Ishikawa (cell line): Measurements from ENCODE around the gene PRDM1.

ENCODE experiments used
- CREB1 ChIP-seq: IDR thresholded peaks from 2 replicates; pipeline ENCODE4 v1.6.1; 2012; ENCODE audit warnings: low read depth
- EP300 ChIP-seq: IDR thresholded peaks from 2 replicates; pipeline ENCODE4 v1.6.1; 2012; ENCODE audit warnings: borderline replicate concordance
- RAD21 ChIP-seq: IDR thresholded peaks from 2 replicates; pipeline ENCODE4 v1.6.1; 2012; ENCODE audit warnings: low read depth
- REST ChIP-seq: IDR thresholded peaks from 2 replicates; pipeline ENCODE4 v1.6.1; 2012; ENCODE audit warnings: low read depth, mild to moderate bottlenecking
- TAF1 ChIP-seq: IDR thresholded peaks from 2 replicates; pipeline ENCODE4 v1.6.1; 2012; ENCODE audit warnings: low read depth, mild to moderate bottlenecking
- TEAD4 ChIP-seq: IDR thresholded peaks from 2 replicates; pipeline ENCODE4 v1.6.1; 2012
- USF1 ChIP-seq: IDR thresholded peaks from 2 replicates; pipeline ENCODE4 v1.6.1; 2012
- YY1 ChIP-seq: IDR thresholded peaks from 2 replicates; pipeline ENCODE4 v1.6.1; 2012; ENCODE audit warnings: low read depth

GRCh38 chr6:106143665-106144064 lies 57.5 kb downstream of the PRDM1 start:
- TF ChIP-seq EP300, result no peak
- TF ChIP-seq YY1, result no peak
- no peak for TF ChIP-seq CREB1
- no peak for TF ChIP-seq TAF1
- no peak for TF ChIP-seq USF1
- no peak for TF ChIP-seq REST
- no peak for TF ChIP-seq RAD21
- no peak for TF ChIP-seq TEAD4
